Panc1 (cell line): ENCODE data around the gene CADM1. TPM values are rescaled to one million over a fixed set of nuclear protein-coding genes. Genes with fewer than 3 reads are reported as not detected.

ENCODE experiments used
- ATAC-seq: fragments of 200-7000 bp; cut with Tn5 transposase; 2 replicates; pipeline ENCODE4 v1.9.1; 2020; ENCODE audit warnings: mild to moderate bottlenecking, moderate library complexity
- BruUV-seq: library from RNA; stranded (reverse); fragments of 400-500 nt; replicated peaks from 2 replicates; lab custom pipeline; 2021; lab: Mats Ljungman, UMichigan
- CTCF ChIA-PET: fragments of 300-600 bp; sonication (Branson Sonifier 250); formaldehyde crosslinking; loops from one replicate; lab custom pipeline; 2022; ENCODE audit warnings: antibody characterized with exemption; lab: Charles Lee
- POLR2A ChIA-PET: fragments of 300-600 bp; sonication (Branson Sonifier 250); formaldehyde crosslinking; loops from one replicate; lab custom pipeline; 2022; ENCODE audit warnings: antibody characterized with exemption; lab: Charles Lee
- DNase-seq: peaks from one replicate; pipeline ENCODE4 v3.0.0-alpha.2; 2010; ENCODE audit warnings: low read depth, low spot score
- H3K27ac ChIP-seq: 2 replicates; pipeline ENCODE4 v1.5.1; 2011; ENCODE audit warnings: mild to moderate bottlenecking, low read length, inconsistent platforms
- H3K27me3 ChIP-seq: fragments of 200-500 bp; sonication (Bioruptor generic); 2 replicates; pipeline ENCODE4 v1.6.0; 2014; ENCODE audit warnings: low read length, inconsistent platforms; ENCODE audit not compliant: control insufficient read depth, insufficient read depth
- H3K36me3 ChIP-seq: fragments of 200-500 bp; sonication (Bioruptor generic); 2 replicates; pipeline ENCODE4 v1.5.1; 2014; ENCODE audit warnings: inconsistent platforms, mild to moderate bottlenecking, low read length, moderate library complexity; ENCODE audit not compliant: control insufficient read depth, insufficient read depth
- H3K4me1 ChIP-seq: 2 replicates; pipeline ENCODE4 v1.5.1; 2011; ENCODE audit warnings: inconsistent platforms, mild to moderate bottlenecking, low read length, moderate library complexity; ENCODE audit not compliant: control insufficient read depth, insufficient read depth
- H3K4me3 ChIP-seq, 2 experiments: 2 replicates each; pipeline ENCODE4 v1.5.1; 2011 to 2012; ENCODE audit warnings: low read depth in 2 of 2, low read length in 2 of 2, mild to moderate bottlenecking in 2 of 2, inconsistent platforms in 1 of 2, moderate library complexity in 1 of 2
- H3K9me3 ChIP-seq: fragments of 200-500 bp; sonication (Bioruptor generic); 2 replicates; pipeline ENCODE4 v1.5.1; 2014; ENCODE audit warnings: low read depth, mild to moderate bottlenecking, inconsistent platforms, low read length, moderate library complexity; ENCODE audit not compliant: control insufficient read depth, insufficient read depth
- POLR2AphosphoS5 ChIP-seq: IDR thresholded peaks from 2 replicates; pipeline ENCODE4 v1.6.1; 2012; ENCODE audit warnings: mild to moderate bottlenecking, low read depth, low read length, moderate library complexity
- SIN3A ChIP-seq: IDR thresholded peaks from 2 replicates; pipeline ENCODE4 v1.6.1; 2012; ENCODE audit warnings: low read depth, mild to moderate bottlenecking, low read length, moderate library complexity, borderline replicate concordance; ENCODE audit not compliant: insufficient read depth
- TCF7L2 ChIP-seq: IDR thresholded peaks from 2 replicates; pipeline ENCODE4 v1.6.1; 2011; ENCODE audit warnings: mild to moderate bottlenecking, low read depth, low read length, inconsistent platforms
- in situ Hi-C: cut with HindIII; loops from 2 replicates; pipeline ENCODE4 v1.10.0; 2016; ENCODE audit warnings: low sequenced_read_pairs, low pct_unique_long_range_greater_than_20kb
- intact Hi-C: fragments of 100-400 bp; cut with micrococcal nuclease; formaldehyde crosslinking; loops from one replicate; pipeline ENCODE4 v1.10.0; 2022; ENCODE audit not compliant: unreplicated experiment
- total RNA-seq: library from RNA; stranded (reverse); gene quantifications from one replicate; pipeline ENCODE4 v1.2.1, GENCODE V29; 2021; ENCODE audit not compliant: unreplicated experiment
- TF ChIP-seq, protein P1 (sequence below): fragments of 450-650 bp; IDR thresholded peaks from 2 replicates; pipeline ENCODE4 v1.5.1; 2017; ENCODE audit warnings: mild to moderate bottlenecking
- TF ChIP-seq, protein P2 (sequence below), 2 experiments: IDR thresholded peaks; 2 replicates each; pipeline ENCODE4 v1.6.1; 2011 to 2012; ENCODE audit warnings: low read depth in 2 of 2, control low read depth in 1 of 2, low read length in 1 of 2, mild to moderate bottlenecking in 1 of 2, moderate library complexity in 1 of 2; ENCODE audit not compliant: insufficient read depth in 1 of 2

The CADM1 gene
- total RNA-seq, 1 experiment from 2014 or later = 3.9 TPM

DNA sequence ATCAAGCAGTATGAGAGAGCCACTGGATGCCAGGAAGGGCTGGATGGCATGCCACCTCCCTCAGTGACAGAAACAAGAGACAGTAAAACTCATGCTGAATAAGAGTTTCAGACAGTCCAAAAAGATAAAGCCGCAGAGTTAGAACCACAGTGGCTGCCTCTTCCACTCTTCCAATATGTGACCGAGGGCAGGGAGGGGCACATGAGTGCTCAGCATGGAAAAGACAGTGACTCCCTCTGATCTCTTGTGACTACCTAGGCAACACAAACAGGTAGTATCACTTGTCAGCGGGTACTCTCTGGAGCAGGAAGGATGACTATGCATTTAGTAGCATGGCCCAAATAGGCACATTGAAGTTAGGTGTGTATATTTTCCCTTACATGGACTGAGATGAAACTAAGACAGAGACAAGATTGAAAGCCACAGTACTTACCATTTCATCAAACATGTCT lies 295.4 kb downstream of the CADM1 start:
- DNase-seq (no peak), ATAC-seq (no peak)
- CTCF ChIA-PET = no interaction called here
- POLR2A ChIA-PET = no interaction called here
- TF ChIP-seq, protein P1, sequence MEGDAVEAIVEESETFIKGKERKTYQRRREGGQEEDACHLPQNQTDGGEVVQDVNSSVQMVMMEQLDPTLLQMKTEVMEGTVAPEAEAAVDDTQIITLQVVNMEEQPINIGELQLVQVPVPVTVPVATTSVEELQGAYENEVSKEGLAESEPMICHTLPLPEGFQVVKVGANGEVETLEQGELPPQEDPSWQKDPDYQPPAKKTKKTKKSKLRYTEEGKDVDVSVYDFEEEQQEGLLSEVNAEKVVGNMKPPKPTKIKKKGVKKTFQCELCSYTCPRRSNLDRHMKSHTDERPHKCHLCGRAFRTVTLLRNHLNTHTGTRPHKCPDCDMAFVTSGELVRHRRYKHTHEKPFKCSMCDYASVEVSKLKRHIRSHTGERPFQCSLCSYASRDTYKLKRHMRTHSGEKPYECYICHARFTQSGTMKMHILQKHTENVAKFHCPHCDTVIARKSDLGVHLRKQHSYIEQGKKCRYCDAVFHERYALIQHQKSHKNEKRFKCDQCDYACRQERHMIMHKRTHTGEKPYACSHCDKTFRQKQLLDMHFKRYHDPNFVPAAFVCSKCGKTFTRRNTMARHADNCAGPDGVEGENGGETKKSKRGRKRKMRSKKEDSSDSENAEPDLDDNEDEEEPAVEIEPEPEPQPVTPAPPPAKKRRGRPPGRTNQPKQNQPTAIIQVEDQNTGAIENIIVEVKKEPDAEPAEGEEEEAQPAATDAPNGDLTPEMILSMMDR = no peak
- TF ChIP-seq POLR2AphosphoS5 = no peak
- no peak for TF ChIP-seq SIN3A
- TF ChIP-seq, protein P2, sequence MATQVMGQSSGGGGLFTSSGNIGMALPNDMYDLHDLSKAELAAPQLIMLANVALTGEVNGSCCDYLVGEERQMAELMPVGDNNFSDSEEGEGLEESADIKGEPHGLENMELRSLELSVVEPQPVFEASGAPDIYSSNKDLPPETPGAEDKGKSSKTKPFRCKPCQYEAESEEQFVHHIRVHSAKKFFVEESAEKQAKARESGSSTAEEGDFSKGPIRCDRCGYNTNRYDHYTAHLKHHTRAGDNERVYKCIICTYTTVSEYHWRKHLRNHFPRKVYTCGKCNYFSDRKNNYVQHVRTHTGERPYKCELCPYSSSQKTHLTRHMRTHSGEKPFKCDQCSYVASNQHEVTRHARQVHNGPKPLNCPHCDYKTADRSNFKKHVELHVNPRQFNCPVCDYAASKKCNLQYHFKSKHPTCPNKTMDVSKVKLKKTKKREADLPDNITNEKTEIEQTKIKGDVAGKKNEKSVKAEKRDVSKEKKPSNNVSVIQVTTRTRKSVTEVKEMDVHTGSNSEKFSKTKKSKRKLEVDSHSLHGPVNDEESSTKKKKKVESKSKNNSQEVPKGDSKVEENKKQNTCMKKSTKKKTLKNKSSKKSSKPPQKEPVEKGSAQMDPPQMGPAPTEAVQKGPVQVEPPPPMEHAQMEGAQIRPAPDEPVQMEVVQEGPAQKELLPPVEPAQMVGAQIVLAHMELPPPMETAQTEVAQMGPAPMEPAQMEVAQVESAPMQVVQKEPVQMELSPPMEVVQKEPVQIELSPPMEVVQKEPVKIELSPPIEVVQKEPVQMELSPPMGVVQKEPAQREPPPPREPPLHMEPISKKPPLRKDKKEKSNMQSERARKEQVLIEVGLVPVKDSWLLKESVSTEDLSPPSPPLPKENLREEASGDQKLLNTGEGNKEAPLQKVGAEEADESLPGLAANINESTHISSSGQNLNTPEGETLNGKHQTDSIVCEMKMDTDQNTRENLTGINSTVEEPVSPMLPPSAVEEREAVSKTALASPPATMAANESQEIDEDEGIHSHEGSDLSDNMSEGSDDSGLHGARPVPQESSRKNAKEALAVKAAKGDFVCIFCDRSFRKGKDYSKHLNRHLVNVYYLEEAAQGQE (IDR thresholded peaks at IDR 0.05; ENCODE audit: insufficient read depth in 1 of 2, low read depth in 2 of 2, low read length in 1 of 2) = no peak
- no peak for TF ChIP-seq TCF7L2
- intact Hi-C loops = no loop called here
- H3K4me3 ChIP-seq = no peak overlapping the region
- H3K36me3 ChIP-seq = no peaks in the 10 kb centered on the region
- BruUV-seq = no TSS peak
- H3K4me1 ChIP-seq = no peaks in the 10 kb centered on the region
- no peaks in the 10 kb centered on the region for H3K9me3 ChIP-seq
- H3K27me3 ChIP-seq = no peaks in the 10 kb centered on the region; the same call in 1 of the 2 replicates
- no peak overlapping the region for H3K27ac ChIP-seq
- in situ Hi-C loops = no loop called here

DNA sequence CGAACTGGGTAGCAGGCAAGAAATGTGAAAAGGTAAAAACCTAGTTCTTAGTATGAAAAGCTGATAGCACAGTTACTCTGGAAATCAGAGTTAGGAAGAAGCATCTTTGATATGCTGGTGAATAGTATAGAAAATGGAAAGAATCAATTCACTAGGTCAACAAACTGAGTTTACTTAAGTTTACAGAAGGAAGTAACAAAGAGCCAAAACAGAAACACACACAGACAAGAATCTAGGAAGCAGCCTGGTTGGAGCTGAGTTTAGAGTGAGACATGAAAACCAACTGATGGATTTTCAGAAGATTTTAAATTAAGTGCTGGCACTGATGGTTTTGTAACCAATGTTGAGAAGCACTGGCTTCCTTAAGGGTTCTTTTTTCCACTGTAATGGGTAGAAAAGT lies 296.3 kb downstream of the CADM1 start:
- no peaks in the 10 kb centered on the region for H3K9me3 ChIP-seq
- TF ChIP-seq, protein P2 (IDR thresholded peaks at IDR 0.05; ENCODE audit: insufficient read depth in 1 of 2, low read depth in 2 of 2, low read length in 1 of 2) = no peak
- TF ChIP-seq TCF7L2 = no peak
- no peak for TF ChIP-seq POLR2AphosphoS5
- TF ChIP-seq SIN3A = no peak
- TF ChIP-seq, protein P1 = no peak
- no peaks in the 10 kb centered on the region; the same call in 1 of the 2 replicates for H3K27me3 ChIP-seq
- BruUV-seq = no TSS peak
- ATAC-seq (no peak), DNase-seq (no peak)
- no peaks in the 10 kb centered on the region for H3K4me1 ChIP-seq
- H3K27ac ChIP-seq = no peak overlapping the region
- no peaks in the 10 kb centered on the region for H3K36me3 ChIP-seq
- H3K4me3 ChIP-seq = no peak overlapping the region
- intact Hi-C loops (no loop called here), in situ Hi-C loops (no loop called here)
- POLR2A ChIA-PET = no interaction called here
- CTCF ChIA-PET = no interaction called here
